NCI-H446 (cell line): ENCODE data around the gene KRT28.

ENCODE experiments used
- DNase-seq, 2 experiments: peaks; one replicate each; lab custom pipeline; 2025; lab: John Stamatoyannopoulos, UW

Gene KRT28, protein sequence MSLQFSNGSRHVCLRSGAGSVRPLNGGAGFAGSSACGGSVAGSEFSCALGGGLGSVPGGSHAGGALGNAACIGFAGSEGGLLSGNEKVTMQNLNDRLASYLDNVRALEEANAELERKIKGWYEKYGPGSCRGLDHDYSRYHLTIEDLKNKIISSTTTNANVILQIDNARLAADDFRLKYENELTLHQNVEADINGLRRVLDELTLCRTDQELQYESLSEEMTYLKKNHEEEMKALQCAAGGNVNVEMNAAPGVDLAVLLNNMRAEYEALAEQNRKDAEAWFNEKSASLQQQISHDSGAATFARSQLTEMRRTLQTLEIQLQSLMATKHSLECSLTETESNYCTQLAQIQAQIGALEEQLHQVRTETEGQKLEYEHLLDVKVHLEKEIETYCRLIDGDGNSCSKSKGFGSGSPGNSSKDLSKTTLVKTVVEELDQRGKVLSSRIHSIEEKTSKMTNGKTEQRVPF

DNA sequence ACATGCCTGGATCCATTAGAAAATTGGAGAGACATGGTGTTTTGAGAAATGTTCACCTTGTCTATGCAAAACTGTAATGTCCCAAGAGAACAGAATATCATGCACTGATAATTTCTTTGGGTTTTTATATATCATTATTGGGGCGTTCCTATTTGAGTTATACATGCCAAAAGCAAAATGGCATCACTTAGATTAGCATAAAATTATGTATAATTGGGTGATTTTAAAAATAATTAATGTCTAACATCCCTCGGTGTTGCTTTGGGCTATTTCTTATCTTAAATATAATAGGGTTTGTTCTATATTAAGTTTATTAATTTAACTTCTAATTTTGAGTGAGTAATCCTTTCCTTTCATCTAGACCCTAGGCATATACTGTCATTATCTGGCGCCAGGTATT lies at the start of gene KRT28:
KRT28 (minus strand) TSS at position 101 of the 400 bp plus-strand sequence; CDS start at position 35, 66 bp downstream.
- DNase-seq = no peak

DNA sequence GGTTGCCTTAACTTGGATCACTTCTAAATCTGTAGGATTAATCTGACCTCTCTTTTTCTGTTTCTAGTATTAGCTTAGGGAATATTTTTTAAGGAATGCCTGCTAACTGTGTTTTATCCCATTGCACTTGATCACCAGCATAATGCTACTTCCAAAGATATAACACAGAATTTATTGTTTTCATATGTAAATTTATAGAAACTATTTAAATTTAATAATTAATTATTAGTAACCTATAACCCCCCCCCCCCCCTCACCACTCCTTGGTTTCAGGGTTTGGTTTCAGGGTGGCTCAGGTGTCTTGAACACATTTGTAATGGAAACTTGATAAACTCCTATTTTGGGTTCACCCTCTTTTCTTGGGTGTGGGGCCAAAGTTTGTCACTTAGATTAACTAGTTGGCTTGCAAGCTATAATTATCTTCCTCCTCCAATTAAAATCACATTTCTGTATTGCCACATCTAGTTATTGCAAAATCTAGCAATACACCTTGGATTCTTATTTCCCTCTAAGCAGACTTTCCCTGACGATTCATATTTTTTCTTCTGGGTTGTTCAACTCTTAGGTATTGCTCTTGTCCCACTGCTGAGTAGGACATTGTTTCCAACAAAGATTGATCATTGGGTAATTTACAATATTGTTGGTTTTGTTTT lies 49.0 kb upstream of the KRT28 start:
- DNase-seq = no peak

DNA sequence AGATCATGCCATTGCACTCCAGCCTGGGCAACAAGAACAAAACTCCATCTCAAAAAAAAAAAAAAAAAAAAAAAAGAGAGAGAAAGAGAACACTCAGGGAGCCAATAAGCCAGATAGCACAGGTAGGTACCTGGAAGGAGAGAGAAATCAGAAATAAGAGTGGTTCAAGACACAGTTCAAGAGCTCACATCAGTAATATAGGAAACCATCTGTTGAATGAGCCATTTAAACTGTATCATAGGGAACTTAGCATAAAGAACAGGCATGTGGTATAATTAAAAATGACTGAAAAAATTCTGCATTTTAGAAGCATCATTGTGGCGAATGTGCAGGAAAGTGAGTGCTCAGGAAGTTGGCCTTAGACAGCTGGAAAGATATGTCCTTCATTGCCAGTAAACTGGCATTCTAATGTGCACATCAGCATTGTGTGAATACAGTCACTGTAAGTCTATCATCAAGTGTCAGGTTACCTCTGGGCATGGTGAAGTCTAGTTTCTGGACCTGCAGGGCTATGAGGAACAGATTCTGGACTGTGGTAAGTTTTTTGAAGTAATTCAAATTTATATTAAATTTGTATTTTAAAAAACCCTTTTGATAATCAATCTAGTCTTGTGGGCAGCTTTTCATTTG lies 46.9 kb upstream of the KRT28 start:
- DNase-seq = no peak

DNA sequence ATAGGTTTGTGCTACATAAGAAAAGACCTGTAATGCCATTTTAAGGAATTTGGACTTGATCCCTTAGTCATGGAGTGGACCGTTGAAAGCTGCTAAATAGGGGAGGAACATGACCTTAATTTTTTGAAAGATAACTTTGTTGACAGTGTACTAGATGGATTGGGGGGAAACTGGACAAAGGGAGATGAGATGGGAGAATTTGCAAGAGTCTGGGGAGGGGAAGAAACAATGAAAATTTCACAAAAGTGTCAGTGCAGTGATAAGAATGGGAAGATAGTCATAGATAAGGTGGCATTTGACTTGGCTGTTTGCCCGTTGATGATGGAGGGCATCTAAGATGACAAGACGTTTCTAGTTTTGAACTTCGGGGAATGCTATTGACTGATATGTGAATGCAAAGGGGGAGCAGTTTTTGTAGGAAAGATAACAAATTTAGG lies 44.9 kb upstream of the KRT28 start:
- DNase-seq = no peak

DNA sequence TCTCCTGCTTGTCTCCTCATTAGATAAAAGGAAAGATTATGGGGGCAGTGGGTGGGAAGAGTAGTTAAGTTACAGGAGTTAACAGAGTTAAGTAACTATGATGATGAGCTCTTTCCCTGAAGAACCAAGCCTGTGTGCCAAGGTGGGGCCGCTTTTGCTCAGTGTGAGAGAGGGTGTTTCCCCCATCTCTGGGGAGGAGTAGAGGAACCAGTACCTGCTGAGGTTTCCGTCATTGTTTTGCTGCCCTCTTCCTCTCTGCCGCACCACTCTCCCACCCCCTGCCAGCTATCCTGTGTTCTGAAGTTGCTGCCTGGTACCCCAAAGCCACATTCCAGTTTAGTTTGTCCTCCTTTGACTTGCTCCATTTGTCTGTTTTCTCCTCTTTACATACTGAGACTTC lies 43.5 kb upstream of the KRT28 start:
- no peak for DNase-seq

DNA sequence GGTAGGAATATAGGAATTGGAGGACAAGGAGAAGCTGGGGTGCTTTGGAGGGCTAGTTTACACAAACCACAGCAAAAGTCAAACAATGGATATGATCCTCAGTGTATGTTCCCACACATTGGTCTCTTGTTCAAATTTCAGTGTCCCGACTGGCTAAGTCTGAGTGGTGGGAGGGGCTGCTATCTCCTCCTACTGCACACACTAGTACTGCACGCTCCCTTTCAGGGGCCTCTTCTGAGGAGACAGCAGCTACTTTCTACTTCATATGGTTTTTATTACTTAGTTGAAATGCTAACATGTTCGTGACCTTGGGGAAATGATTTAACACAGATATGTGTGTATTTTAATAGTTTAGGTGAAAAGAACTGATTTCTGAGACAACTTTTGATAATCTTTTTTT lies 41.5 kb upstream of the KRT28 start:
- no peak for DNase-seq

DNA sequence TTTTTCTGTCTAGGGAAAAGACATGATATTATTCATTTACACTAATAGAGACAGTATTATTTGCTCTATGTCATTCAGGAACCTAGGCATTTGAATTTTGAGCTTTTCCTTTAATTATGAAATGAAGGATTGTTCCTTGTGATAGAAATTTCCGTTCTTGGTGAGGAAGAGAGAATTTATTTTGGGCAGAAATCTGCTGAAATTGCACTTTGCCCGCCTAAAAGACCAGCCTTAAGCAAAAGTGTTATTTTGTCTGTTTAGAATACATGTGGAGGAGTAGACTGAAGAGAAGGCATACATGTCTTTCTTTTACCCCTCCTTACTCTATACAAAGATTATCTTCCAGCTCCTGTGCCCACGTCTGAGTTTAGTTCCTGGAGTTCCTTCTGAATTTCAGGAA lies 39.4 kb upstream of the KRT28 start:
- DNase-seq = no peak

DNA sequence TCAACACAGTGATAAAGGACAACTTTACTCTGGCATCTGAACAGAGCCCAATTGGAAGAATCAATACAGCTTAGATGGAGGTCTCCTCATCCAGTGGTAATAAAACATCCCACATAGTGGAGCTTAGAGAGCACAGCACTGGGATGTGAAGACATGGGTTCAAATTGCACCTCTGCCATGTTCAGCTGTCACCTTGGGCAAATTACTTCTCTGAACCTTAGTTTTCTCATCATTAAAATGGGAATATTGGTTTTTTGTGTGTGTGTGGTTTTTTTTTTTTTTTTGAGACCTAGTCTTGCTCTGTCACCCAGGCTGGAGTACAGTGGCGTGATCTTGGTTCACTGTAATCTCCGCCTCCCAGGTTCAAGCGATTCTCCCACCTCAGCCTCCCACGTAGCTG lies 36.3 kb upstream of the KRT28 start:
- no peak for DNase-seq

DNA sequence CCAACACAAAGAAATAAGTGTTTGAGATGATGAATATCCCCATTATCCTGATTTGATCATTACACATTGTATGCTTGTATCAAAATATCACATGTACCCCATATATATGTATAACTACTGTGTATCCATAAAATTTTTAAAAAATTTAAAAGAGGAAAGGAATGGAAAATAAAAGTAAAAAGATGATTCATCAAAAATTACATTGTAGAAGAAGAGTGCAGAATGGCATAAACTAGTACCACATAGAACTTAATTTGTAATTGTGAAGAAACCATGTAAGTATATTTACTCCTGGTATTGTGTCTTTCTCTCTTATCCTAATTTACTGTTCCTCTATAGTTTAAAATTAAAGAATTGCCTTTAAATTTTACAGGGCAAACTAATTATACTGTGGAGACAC lies 34.1 kb upstream of the KRT28 start:
- DNase-seq = no peak

DNA sequence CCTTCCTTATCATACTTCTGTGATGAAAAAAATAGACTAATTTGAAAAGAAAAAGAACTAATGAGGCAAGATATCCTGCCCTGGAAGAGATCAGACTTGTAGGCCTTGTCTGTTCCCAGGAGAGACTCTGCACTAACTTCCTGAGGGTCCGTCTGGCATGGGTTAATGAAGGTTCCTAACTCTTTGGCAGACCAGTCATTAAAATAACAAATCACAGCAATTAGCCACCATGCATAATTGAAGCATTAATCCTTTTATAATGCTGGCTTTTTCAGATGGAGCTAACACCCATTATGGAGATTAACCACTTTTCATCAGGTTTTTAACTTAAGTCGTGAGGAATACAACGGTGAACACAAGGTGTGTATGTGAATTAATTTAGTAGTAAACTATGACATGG lies 33.1 kb upstream of the KRT28 start:
- no peak for DNase-seq

DNA sequence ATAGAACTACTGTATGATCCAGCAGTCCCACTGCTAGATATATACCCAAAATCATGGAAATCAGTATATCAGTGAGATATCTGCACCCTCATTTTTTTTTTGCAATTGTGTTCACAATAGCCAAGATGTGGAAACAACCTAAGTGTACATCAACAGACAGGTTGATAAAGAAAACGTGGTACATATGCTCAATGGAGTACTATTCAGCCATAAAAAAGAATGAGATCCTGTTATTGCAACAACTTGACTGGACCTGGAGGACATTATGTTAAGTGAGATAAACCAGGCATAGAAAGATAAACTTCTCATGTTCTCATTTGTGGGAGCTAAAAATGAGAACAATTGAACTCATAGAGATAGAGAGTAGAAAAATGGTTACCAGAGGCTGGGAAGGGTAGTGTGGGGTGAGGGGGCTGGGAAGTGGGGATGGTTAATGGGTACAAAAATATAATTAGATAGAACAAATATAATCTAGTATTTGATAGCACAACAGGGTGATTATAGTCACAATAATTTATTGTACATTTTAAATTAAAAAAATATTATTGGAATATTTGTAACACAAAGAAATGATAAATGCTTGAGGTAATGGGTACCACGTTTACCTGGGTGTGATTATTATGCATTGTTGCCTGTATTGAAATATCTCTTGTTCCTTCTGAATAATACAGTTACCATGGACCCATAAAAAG lies 30.5 kb upstream of the KRT28 start:
- DNase-seq = no peak

DNA sequence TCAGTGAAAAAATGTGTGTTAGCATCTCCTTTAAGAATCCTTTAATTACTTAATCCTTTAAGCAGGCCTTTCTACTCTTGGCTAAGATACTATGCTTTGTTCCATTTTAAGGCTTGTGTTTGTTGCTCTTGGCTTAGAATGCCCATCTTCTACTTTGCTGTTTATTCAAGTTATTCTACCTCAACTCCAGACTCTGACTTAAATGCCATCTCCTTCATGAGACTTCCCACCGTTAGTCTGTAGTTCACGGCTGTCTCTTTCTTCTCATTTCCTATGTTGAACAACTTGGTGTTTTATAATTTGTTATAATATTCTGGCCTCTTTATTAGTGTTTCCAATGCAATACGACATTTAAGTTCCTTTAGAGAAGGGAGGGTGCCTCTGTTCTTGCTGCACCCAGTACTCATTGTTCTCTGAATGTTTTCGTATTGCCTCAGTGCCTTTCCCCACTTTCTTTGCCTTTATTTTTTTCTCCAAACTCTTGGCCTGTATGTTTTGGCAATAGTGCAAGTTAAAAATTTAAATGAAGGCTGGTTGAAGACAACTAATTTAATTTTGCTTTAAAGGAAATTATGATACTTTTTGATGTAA lies 28.8 kb upstream of the KRT28 start:
- no peak for DNase-seq

DNA sequence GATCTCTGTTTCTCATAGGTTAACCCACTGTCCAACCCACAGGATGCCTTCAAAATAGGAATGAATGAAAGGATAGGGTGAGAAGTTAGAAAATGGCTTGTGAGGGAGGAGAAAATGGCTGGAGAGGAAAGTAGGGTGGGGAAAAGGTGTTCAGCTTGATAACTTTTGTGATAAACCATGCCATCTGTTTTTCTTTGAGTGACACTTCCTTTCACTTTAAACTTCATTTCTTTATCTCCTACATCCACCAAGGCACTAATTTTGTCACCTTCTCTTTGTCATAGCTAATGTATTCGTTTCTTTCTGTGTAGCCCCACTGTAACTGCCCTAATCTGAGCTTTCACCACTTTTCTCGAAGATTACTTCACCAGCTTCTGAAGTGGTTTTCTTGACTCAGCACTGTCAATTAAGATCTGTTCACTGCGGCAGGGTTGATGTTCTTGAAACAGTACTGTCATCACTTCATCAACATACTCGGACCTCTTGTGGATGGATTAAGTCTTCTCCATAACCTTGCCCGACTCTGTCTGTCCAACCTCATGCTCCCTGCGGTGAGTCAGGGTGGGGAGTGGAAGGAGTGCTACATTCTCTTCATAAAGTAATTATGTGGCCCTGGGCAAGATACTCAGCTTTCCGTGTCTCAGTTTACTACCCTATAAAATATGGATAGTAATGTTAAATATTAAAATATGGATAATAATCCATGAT lies 28.1 kb upstream of the KRT28 start:
- no peak for DNase-seq

DNA sequence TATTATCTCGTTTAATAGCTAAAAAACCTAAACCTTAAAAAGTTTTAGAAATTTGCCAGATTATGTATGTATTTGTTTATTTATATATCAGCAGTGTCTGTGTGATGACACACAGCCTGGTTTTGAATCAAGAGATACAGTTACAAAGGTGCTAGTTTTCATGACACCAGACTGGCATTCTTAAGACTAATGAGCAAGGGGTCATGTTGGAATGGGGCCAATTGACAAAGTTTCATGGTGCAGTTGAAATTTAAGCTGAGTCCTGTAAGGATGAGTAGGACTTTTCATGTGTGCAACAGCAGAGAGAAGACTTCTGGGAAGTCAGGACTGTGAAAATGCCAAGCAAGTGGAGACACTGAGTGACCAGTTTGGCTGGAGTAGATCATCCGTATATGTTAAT lies 25.8 kb upstream of the KRT28 start:
- DNase-seq = no peak

DNA sequence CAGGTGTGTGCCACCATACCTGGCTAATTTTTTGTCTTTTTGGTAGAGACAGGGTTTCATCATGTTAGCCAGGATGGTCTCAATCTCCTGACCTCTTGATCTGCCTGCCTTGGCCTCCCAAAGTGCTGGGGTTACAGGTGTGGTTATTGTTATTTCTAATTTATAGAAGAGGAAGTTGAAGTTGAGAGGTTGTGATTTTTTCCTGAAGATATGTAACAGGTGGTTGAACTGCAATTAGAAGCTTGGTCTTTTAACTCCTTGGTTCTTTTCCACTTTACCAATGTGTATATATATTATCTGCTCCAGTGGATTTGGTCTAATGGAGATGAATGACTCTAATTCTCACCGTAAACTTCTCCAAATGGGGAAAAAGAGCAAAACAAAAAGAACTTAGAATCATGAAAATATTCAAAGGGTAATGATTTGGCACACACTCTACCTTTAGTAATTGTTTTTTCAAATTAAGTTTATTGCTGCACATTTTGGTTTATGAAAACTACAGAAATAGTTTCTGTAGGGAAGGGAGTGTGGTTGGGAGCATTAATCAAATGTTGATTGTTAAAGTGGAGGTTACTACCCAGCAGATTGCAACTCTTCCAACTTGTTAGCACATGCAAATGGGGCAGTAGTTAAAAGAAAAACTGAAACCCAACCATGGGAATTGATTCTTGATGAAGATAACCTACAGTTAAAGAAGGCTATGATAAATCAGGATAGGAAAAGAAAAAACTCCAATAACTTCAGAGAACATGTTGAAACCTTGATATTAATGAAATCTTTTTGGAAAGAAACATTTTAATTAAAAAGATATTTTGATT lies 24.5 kb upstream of the KRT28 start:
- no peak for DNase-seq

DNA sequence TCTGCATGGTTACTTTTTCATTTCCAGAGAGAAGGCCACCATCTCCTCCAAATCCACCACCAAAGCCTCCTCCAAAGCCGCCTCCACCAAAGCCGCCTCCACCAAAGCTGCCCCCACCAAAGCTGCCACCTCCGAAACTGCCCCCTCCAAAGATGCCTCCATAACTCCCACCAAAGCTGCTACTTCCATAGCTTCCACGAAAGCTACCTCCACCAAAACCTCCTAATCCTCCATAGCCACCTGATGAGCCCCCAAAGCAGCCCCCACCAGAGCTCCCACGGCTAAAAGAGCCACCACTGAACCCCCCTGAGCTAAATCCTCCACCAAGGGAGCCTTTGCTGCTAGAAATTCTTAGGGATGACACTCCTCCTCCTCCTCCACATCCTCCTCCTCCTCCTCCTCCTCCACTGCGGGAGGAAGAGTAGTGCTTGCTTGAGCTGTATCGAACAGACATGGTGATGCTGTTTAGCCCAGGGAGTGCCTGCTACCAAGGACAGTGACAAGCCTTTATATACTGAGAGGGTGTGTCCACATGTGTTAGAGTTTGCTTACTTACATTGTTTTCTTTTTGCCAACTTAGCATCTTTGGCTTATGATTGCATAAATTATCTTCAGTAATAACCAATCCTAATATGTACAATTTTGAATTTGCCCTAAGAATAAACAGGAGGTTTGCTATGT lies 22.5 kb upstream of the KRT28 start, which contains the start of gene KRT10:
KRT10 (minus strand) TSS at position 483 of the 681 bp plus-strand sequence; CDS start at position 454, 29 bp downstream.
- DNase-seq = no peak

DNA sequence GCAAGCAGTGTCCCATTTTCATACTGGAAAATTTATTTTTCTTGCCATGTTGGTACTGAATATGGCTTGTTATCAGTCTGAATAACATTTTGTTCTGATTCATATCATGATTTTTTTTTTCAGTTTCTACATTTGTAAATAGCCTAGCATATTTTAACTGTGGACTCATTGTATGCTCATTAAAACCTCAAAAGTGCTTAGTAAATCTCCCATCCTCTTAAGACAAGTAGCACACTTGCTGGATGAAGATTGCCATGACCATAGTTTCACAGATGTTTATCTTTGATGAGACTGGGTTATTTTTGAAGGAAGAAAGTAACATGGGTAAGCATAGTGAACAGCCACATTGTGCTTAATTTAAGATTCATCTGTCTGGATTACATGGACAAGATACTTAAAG lies 21.8 kb upstream of the KRT28 start:
- no peak for DNase-seq

DNA sequence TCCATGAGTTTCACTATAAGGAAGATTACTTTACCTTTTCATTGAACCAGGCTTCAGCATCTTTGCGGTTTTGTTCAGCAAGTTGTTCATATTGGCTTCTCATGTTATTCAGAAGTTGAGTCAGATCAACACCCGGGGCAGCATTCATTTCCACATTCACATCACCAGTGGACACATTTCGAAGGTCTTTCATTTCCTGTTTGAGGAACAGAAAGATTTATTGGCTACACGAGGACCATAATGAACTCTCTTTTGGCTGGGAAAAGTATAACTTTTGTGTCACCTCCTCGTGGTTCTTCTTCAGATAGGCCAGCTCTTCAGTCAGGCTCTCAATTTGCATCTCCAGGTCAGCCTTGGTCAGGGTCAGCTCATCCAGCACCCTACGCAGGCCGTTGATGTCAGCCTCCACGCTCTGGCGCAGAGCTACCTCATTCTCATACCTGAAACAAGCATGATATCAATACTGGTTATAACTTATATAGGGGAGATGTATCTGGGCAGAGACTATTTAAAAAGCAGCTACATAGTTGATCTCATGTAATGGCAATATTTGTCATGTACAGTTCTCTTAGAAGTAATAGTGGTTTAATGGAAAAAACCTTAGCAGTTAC lies 20.6 kb upstream of the KRT28 start:
- no peak for DNase-seq

DNA sequence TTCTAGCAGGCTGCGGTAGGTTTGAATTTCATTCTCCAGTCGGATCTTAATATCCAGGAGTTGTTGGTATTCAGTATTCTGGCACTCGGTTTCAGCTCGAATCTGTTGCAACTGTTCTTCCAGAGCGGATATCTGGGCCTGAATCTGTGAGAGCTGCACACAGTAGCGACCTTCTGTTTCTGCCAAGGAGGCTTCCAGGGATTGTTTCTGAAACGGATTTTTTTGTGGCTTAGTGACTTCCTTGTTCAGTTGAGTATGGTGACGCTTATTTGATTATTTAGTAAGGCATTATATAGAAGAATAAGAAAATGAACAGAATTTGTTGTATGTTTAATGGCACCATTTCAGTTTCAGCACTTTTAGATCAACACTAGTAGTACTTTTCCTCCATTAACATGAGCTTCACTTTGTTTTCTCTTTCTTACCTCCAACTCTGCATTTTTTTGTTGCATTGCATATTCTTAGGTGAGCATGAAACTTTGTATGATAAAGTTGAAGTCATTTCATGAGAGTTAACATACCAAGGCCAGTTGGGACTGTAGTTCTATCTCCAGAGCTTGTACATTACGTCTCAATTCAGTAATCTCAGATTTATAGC lies 19.9 kb upstream of the KRT28 start:
- DNase-seq = no peak
